Uterus (tissue), 2 donors: ENCODE measurements around the gene SLC6A18.

Experiments
- POLR2A ChIP-seq, 2 donors: fragments of 450-650 bp; IDR thresholded peaks; one replicate each; pipeline ENCODE4 v1.6.1; 2016; ENCODE audit warnings: antibody characterized with exemption in 2 of 2, mild to moderate bottlenecking in 1 of 2, moderate library complexity in 1 of 2
- TF ChIP-seq, protein P1 (sequence below), 4 experiments: fragments of 200-600 bp in 2 of 4; fragments of 450-650 bp in 2 of 4; sonication (generic) in 2 of 4; IDR thresholded peaks; one replicate each; pipeline ENCODE4 v1.5.1; 2016 to 2019; ENCODE audit warnings: antibody characterized with exemption in 4 of 4, mild to moderate bottlenecking in 2 of 4, moderate library complexity in 1 of 4

- TF ChIP-seq, protein P1, sequence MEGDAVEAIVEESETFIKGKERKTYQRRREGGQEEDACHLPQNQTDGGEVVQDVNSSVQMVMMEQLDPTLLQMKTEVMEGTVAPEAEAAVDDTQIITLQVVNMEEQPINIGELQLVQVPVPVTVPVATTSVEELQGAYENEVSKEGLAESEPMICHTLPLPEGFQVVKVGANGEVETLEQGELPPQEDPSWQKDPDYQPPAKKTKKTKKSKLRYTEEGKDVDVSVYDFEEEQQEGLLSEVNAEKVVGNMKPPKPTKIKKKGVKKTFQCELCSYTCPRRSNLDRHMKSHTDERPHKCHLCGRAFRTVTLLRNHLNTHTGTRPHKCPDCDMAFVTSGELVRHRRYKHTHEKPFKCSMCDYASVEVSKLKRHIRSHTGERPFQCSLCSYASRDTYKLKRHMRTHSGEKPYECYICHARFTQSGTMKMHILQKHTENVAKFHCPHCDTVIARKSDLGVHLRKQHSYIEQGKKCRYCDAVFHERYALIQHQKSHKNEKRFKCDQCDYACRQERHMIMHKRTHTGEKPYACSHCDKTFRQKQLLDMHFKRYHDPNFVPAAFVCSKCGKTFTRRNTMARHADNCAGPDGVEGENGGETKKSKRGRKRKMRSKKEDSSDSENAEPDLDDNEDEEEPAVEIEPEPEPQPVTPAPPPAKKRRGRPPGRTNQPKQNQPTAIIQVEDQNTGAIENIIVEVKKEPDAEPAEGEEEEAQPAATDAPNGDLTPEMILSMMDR (IDR thresholded peaks at IDR 0.05), result no peak
- no peak for TF ChIP-seq POLR2A (IDR thresholded peaks at IDR 0.05)
Observed at GRCh38 chr5:1277781-1278180, 52.6 kb downstream of the SLC6A18 start.
